ENCODE results near the gene PRICKLE1.

DNA sequence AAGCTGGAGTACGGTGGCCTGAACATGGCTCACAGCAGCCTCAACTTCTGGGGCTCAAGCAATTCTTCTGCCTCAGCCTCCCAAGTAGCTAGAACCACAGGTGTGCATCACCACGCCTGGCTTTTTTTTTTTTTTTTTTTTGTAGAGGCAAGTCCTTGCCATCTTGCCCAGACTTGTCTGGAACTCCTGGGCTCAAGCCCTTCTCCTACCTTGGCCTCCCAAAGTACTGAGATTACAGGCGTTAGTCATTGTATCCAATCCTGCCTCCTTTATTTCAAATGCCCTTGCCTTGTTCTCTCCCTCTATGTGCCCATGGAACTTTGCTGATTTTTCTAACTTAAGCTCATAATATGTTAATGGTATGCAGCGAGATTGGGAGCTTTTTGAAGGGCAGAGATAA lies 49.2 kb upstream of the PRICKLE1 start:
- TF ChIP-seq, protein P1, sequence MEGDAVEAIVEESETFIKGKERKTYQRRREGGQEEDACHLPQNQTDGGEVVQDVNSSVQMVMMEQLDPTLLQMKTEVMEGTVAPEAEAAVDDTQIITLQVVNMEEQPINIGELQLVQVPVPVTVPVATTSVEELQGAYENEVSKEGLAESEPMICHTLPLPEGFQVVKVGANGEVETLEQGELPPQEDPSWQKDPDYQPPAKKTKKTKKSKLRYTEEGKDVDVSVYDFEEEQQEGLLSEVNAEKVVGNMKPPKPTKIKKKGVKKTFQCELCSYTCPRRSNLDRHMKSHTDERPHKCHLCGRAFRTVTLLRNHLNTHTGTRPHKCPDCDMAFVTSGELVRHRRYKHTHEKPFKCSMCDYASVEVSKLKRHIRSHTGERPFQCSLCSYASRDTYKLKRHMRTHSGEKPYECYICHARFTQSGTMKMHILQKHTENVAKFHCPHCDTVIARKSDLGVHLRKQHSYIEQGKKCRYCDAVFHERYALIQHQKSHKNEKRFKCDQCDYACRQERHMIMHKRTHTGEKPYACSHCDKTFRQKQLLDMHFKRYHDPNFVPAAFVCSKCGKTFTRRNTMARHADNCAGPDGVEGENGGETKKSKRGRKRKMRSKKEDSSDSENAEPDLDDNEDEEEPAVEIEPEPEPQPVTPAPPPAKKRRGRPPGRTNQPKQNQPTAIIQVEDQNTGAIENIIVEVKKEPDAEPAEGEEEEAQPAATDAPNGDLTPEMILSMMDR (IDR thresholded peaks at IDR 0.05) = no peak
- no peak for TF ChIP-seq POLR2A (IDR thresholded peaks at IDR 0.05)

All from uterus (tissue), 2 donors.